ENCODE measurements around the gene PPM1M. TPM values are rescaled to one million over a fixed set of nuclear protein-coding genes. Genes with fewer than 3 reads are reported as not detected.

The PPM1M gene
- total and polyA plus RNA-seq, 2 experiments from 2014 or later, result 2.2 to 4.0 TPM

DNA sequence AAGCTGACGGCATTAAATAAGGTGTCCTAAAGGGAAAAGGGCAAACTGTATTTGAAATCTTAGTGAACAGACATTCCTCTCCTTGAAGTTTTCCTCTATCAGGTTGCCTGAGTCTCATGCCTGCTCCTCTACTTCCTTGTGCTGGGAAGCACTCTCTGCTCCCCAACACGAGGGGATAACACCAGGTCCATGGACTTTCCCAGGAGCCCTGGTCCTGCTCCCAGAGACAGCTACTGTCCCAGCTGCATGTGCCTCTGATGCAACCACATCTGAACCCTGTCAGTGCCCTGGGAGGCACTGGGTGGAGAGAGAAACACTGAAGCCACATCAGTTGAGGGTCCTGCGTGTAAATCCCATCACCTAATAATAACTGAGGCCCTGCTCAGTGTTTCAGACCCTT is 27.5 kb upstream of the PPM1M start:
- Histone ChIP-seq H2AFZ (no peak overlapping the region), H3K36me3 (ENCODE audit: insufficient read depth) (peaks cover 11% of the 10 kb centered on the region), H3K4me2 (no peak overlapping the region), H3F3A (replicated peaks; ENCODE audit: low read depth) (no peaks in the 10 kb centered on the region), H4K20me1 (replicated peaks; ENCODE audit: insufficient read depth) (peaks cover 2% of the 10 kb centered on the region; the same call in 1 of the 2 replicates), H3K9me2 (ENCODE audit: insufficient read depth) (no peaks in the 10 kb centered on the region), H3K79me2 (replicated peaks; ENCODE audit: insufficient read depth) (no peaks in the 10 kb centered on the region), H3K4me1 (ENCODE audit: insufficient read depth) (peaks cover 3% of the 10 kb centered on the region), H3K27ac (ENCODE audit: low read depth) (no peak overlapping the region), H3K4me3 (no peak overlapping the region), H3K27me3 (ENCODE audit: insufficient read depth) (no peaks in the 10 kb centered on the region)
- TF ChIP-seq NANOG (IDR thresholded peaks at IDR 0.05; ENCODE audit: borderline replicate concordance), result no peak
- no peak for TF ChIP-seq ZNF331 (CRISPR knock-in tag; IDR thresholded peaks at IDR 0.05; ENCODE audit: low read depth)
- H3K27ac Mint-ChIP-seq, result no peak overlapping the region
- H3K36me3 Mint-ChIP-seq (ENCODE audit: low read depth), result peaks cover 26% of the 10 kb centered on the region
- no peak for ATAC-seq
- H3K4me1 Mint-ChIP-seq, result peaks cover 8% of the 10 kb centered on the region; the same call in 2 of the 3 replicates
- no peak overlapping the region for H3K4me3 Mint-ChIP-seq
- H3K9me3 Mint-ChIP-seq, result no peaks in the 10 kb centered on the region
- peaks cover 11% of the 10 kb centered on the region for H3K27me3 Mint-ChIP-seq (ENCODE audit: insufficient read depth, low read depth, poor library complexity)
- DNase-seq (ENCODE audit: low spot score), result no peak

DNA sequence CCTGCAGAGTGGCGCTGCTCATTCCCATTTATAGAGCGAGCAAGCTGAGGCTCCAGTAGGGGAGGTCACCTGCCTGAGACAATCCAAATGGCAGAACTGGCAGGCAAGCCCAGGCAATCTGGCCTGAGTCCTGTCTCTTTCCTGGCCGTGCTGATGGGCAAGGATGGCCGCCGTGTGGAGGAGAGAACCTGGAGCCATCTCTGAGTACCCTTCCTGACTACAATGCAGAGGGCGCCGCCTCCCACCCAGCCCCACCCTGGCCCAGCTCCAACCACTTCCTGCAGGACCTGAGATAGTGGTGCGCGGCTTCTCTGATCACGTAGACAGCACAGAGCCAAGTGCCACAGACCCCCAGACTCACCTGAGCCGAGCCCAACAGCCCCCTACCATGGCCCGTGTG is 27.1 kb upstream of the PPM1M start:
- Histone ChIP-seq H3K27ac (ENCODE audit: low read depth) (no peak overlapping the region), H3K79me2 (replicated peaks; ENCODE audit: insufficient read depth) (no peaks in the 10 kb centered on the region), H3K27me3 (ENCODE audit: insufficient read depth) (no peaks in the 10 kb centered on the region), H3K4me2 (no peak overlapping the region), H3K36me3 (ENCODE audit: insufficient read depth) (peaks cover 10% of the 10 kb centered on the region), H3K4me3 (no peak overlapping the region), H2AFZ (no peak overlapping the region), H3K9me2 (ENCODE audit: insufficient read depth) (no peaks in the 10 kb centered on the region), H3F3A (replicated peaks; ENCODE audit: low read depth) (no peaks in the 10 kb centered on the region), H4K20me1 (replicated peaks; ENCODE audit: insufficient read depth) (peaks cover 2% of the 10 kb centered on the region; the same call in 1 of the 2 replicates), H3K4me1 (ENCODE audit: insufficient read depth) (peaks cover 3% of the 10 kb centered on the region)
- Mint-ChIP-seq H3K27ac (no peak overlapping the region), H3K36me3 (ENCODE audit: low read depth) (peaks cover 22% of the 10 kb centered on the region), H3K4me1 (peaks cover 8% of the 10 kb centered on the region; the same call in 2 of the 3 replicates), H3K4me3 (no peak overlapping the region), H3K27me3 (ENCODE audit: insufficient read depth, low read depth, poor library complexity) (peaks cover 11% of the 10 kb centered on the region), H3K9me3 (no peaks in the 10 kb centered on the region)
- no peak for ATAC-seq
- TF ChIP-seq, protein P1, sequence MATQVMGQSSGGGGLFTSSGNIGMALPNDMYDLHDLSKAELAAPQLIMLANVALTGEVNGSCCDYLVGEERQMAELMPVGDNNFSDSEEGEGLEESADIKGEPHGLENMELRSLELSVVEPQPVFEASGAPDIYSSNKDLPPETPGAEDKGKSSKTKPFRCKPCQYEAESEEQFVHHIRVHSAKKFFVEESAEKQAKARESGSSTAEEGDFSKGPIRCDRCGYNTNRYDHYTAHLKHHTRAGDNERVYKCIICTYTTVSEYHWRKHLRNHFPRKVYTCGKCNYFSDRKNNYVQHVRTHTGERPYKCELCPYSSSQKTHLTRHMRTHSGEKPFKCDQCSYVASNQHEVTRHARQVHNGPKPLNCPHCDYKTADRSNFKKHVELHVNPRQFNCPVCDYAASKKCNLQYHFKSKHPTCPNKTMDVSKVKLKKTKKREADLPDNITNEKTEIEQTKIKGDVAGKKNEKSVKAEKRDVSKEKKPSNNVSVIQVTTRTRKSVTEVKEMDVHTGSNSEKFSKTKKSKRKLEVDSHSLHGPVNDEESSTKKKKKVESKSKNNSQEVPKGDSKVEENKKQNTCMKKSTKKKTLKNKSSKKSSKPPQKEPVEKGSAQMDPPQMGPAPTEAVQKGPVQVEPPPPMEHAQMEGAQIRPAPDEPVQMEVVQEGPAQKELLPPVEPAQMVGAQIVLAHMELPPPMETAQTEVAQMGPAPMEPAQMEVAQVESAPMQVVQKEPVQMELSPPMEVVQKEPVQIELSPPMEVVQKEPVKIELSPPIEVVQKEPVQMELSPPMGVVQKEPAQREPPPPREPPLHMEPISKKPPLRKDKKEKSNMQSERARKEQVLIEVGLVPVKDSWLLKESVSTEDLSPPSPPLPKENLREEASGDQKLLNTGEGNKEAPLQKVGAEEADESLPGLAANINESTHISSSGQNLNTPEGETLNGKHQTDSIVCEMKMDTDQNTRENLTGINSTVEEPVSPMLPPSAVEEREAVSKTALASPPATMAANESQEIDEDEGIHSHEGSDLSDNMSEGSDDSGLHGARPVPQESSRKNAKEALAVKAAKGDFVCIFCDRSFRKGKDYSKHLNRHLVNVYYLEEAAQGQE (IDR thresholded peaks at IDR 0.05; ENCODE audit: unreplicated experiment), result no peak
- DNase-seq (ENCODE audit: low spot score), result no peak

DNA sequence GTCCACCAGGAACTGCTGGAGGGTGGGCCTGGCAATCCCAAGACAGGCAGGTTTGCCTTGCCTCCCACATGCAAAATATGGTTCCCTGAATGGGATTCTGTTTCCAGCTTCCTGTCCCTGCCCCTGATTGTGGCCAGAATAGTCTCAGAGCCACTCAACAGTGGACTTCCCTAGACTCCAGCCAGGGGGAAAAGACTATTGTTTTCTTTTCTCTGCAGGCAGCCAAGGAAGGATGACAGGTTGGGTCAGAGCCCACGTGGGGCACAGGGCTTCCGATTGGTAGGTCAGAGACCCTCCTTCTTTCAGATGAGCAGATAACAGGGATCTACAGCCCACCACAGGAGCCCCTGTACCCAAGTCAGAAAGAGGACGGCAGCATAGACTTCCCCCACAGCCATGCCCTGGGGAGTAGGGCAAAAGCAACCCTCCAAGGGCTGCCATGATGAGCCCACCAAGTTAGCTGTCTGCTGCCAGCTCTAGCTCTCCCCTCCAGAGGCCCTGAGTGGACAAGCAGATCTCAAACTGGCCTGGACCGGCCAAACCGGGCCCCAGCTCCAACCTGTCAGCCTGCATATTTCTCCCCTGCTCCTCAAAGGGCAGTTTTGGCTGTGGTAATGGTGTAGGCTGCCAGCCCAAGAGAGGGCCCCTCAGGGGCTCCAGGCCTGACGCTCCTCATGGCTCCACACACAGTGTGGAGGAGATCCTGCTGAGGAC is 26.5 kb upstream of the PPM1M start:
- Histone ChIP-seq H4K20me1 (replicated peaks; ENCODE audit: insufficient read depth) (no peaks in the 10 kb centered on the region; the same call in 1 of the 2 replicates), H3K27me3 (ENCODE audit: insufficient read depth) (no peaks in the 10 kb centered on the region), H3K79me2 (replicated peaks; ENCODE audit: insufficient read depth) (no peaks in the 10 kb centered on the region), H3K27ac (ENCODE audit: low read depth) (no peak overlapping the region), H3K9me2 (ENCODE audit: insufficient read depth) (no peaks in the 10 kb centered on the region), H3K36me3 (ENCODE audit: insufficient read depth) (peaks cover 6% of the 10 kb centered on the region; the same call in 1 of the 2 replicates), H3F3A (replicated peaks; ENCODE audit: low read depth) (no peaks in the 10 kb centered on the region), H2AFZ (no peak overlapping the region), H3K4me1 (ENCODE audit: insufficient read depth) (peaks cover 3% of the 10 kb centered on the region), H3K4me2 (no peak overlapping the region), H3K4me3 (no peak overlapping the region)
- H3K36me3 Mint-ChIP-seq (ENCODE audit: low read depth), result peaks cover 16% of the 10 kb centered on the region
- H3K4me1 Mint-ChIP-seq, result peaks cover 8% of the 10 kb centered on the region; the same call in 2 of the 3 replicates
- DNase-seq (ENCODE audit: low spot score), result no peak
- H3K27me3 Mint-ChIP-seq (ENCODE audit: insufficient read depth, low read depth, poor library complexity), result peaks cover 12% of the 10 kb centered on the region
- H3K4me3 Mint-ChIP-seq, result no peak overlapping the region
- no peak for ATAC-seq
- no peaks in the 10 kb centered on the region for H3K9me3 Mint-ChIP-seq
- no peak overlapping the region for H3K27ac Mint-ChIP-seq
- TF ChIP-seq NANOG (IDR thresholded peaks at IDR 0.05; ENCODE audit: borderline replicate concordance), result no peak
- TF ChIP-seq, protein P2, sequence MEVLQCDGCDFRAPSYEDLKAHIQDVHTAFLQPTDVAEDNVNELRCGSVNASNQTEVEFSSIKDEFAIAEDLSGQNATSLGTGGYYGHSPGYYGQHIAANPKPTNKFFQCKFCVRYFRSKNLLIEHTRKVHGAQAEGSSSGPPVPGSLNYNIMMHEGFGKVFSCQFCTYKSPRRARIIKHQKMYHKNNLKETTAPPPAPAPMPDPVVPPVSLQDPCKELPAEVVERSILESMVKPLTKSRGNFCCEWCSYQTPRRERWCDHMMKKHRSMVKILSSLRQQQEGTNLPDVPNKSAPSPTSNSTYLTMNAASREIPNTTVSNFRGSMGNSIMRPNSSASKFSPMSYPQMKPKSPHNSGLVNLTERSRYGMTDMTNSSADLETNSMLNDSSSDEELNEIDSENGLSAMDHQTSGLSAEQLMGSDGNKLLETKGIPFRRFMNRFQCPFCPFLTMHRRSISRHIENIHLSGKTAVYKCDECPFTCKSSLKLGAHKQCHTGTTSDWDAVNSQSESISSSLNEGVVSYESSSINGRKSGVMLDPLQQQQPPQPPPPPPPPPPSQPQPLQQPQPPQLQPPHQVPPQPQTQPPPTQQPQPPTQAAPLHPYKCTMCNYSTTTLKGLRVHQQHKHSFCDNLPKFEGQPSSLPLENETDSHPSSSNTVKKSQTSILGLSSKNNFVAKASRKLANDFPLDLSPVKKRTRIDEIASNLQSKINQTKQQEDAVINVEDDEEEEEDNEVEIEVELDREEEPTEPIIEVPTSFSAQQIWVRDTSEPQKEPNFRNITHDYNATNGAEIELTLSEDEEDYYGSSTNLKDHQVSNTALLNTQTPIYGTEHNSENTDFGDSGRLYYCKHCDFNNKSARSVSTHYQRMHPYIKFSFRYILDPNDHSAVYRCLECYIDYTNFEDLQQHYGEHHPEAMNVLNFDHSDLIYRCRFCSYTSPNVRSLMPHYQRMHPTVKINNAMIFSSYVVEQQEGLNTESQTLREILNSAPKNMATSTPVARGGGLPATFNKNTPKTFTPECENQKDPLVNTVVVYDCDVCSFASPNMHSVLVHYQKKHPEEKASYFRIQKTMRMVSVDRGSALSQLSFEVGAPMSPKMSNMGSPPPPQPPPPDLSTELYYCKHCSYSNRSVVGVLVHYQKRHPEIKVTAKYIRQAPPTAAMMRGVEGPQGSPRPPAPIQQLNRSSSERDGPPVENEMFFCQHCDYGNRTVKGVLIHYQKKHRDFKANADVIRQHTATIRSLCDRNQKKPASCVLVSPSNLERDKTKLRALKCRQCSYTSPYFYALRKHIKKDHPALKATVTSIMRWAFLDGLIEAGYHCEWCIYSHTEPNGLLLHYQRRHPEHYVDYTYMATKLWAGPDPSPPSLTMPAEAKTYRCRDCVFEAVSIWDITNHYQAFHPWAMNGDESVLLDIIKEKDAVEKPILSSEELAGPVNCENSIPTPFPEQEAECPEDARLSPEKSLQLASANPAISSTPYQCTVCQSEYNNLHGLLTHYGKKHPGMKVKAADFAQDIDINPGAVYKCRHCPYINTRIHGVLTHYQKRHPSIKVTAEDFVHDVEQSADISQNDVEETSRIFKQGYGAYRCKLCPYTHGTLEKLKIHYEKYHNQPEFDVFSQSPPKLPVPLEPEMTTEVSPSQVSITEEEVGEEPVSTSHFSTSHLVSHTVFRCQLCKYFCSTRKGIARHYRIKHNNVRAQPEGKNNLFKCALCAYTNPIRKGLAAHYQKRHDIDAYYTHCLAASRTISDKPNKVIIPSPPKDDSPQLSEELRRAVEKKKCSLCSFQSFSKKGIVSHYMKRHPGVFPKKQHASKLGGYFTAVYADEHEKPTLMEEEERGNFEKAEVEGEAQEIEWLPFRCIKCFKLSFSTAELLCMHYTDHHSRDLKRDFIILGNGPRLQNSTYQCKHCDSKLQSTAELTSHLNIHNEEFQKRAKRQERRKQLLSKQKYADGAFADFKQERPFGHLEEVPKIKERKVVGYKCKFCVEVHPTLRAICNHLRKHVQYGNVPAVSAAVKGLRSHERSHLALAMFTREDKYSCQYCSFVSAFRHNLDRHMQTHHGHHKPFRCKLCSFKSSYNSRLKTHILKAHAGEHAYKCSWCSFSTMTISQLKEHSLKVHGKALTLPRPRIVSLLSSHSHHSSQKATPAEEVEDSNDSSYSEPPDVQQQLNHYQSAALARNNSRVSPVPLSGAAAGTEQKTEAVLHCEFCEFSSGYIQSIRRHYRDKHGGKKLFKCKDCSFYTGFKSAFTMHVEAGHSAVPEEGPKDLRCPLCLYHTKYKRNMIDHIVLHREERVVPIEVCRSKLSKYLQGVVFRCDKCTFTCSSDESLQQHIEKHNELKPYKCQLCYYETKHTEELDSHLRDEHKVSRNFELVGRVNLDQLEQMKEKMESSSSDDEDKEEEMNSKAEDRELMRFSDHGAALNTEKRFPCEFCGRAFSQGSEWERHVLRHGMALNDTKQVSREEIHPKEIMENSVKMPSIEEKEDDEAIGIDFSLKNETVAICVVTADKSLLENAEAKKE (CRISPR knock-in tag; IDR thresholded peaks at IDR 0.05), result no peak

Data from GM23338 (cell line).